ENCODE results near the gene GKAP1. TPM values are rescaled to one million over a fixed set of nuclear protein-coding genes. Genes with fewer than 3 reads are reported as not detected.
"Not testable (repeated sequence)": the region's sequence is repeated elsewhere in the genome, so short reads cannot be mapped to it uniquely, and the experiment has no call there.

Gene GKAP1
- total RNA-seq, 1 experiment from 2014 or later = 7.5 TPM

DNA sequence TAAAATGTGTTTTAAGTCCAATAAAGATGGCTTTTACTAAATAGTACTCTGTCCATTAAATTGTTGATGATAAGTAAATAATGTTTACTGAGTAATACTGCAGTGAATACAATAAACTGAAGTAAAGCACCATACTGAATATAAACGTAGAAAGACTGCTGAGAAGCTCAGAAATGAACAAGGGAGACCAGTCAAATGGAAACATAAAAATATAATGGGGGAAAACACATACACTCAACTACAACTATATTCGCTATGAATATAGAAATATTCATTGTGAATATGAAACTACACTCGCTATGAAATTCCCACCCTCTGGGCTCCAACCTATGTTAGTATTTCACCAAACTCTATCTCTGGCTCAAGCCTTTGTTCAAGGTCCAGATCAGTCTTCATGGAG lies 67.9 kb downstream of the GKAP1 start:
- Mint-ChIP-seq H3K27me3 (ENCODE audit: unreplicated experiment) (no peaks in the 10 kb centered on the region), H3K4me3 (ENCODE audit: low read depth, unreplicated experiment) (no peak overlapping the region), H3K36me3 (ENCODE audit: insufficient read depth, unreplicated experiment) (no peaks in the 10 kb centered on the region), H3K27ac (ENCODE audit: unreplicated experiment) (no peak overlapping the region), H3K9me3 (ENCODE audit: low read depth, unreplicated experiment) (no peaks in the 10 kb centered on the region), H3K4me1 (ENCODE audit: low read depth, unreplicated experiment) (peaks cover under 1% of the 10 kb centered on the region)
- no peak for DNase-seq
- CTCF ChIA-PET = no interaction called here
- TF ChIP-seq, protein P1, sequence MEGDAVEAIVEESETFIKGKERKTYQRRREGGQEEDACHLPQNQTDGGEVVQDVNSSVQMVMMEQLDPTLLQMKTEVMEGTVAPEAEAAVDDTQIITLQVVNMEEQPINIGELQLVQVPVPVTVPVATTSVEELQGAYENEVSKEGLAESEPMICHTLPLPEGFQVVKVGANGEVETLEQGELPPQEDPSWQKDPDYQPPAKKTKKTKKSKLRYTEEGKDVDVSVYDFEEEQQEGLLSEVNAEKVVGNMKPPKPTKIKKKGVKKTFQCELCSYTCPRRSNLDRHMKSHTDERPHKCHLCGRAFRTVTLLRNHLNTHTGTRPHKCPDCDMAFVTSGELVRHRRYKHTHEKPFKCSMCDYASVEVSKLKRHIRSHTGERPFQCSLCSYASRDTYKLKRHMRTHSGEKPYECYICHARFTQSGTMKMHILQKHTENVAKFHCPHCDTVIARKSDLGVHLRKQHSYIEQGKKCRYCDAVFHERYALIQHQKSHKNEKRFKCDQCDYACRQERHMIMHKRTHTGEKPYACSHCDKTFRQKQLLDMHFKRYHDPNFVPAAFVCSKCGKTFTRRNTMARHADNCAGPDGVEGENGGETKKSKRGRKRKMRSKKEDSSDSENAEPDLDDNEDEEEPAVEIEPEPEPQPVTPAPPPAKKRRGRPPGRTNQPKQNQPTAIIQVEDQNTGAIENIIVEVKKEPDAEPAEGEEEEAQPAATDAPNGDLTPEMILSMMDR (IDR thresholded peaks at IDR 0.05; ENCODE audit: unreplicated experiment) = no peak
- BruUV-seq (replicated peaks) = no TSS peak
- intact Hi-C loops (cut with micrococcal nuclease; ENCODE audit: unreplicated experiment) = no loop called here

DNA sequence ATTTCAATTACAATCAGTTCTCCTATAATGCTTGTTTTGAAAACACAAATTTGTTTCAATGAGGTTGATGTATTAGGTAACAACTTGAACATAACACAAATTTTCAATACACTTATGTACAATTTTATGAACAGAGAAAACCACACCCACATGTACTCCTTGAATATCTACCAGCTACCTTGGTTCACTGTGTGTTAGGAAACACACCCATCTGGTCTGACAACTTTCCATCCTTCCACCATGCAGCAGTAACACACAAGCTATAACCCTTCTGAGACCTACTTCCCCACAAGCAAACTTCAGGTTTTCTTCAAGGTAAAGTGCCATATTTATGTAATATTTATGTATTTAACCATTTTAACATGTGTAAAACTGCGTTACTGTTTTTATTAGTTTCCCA lies 73.4 kb downstream of the GKAP1 start:
- no TSS peak for BruUV-seq (replicated peaks)
- TF ChIP-seq, protein P1 (IDR thresholded peaks at IDR 0.05; ENCODE audit: unreplicated experiment) = no peak
- Mint-ChIP-seq H3K4me3 (ENCODE audit: low read depth, unreplicated experiment) (no peak overlapping the region), H3K27me3 (ENCODE audit: unreplicated experiment) (no peaks in the 10 kb centered on the region), H3K4me1 (ENCODE audit: low read depth, unreplicated experiment) (peaks cover 11% of the 10 kb centered on the region), H3K36me3 (ENCODE audit: insufficient read depth, unreplicated experiment) (peaks cover 6% of the 10 kb centered on the region), H3K27ac (ENCODE audit: unreplicated experiment) (peak overlapping the region; percentile 61), H3K9me3 (ENCODE audit: low read depth, unreplicated experiment) (no peaks in the 10 kb centered on the region)
- CTCF ChIA-PET = no interaction called here
- peak; percentile 37 for DNase-seq
- intact Hi-C loops (cut with micrococcal nuclease; ENCODE audit: unreplicated experiment) = no loop called here

GRCh38 chr9:83733739-83734138 lies 83.8 kb downstream of the GKAP1 start:
- DNase-seq = no peak
- TF ChIP-seq, protein P1 (IDR thresholded peaks at IDR 0.05; ENCODE audit: unreplicated experiment) = no peak
- Mint-ChIP-seq H3K27ac (ENCODE audit: unreplicated experiment) (no peak overlapping the region), H3K36me3 (ENCODE audit: insufficient read depth, unreplicated experiment) (no peaks in the 10 kb centered on the region), H3K9me3 (ENCODE audit: low read depth, unreplicated experiment) (no peaks in the 10 kb centered on the region), H3K4me3 (ENCODE audit: low read depth, unreplicated experiment) (no peak overlapping the region), H3K4me1 (ENCODE audit: low read depth, unreplicated experiment) (no peaks in the 10 kb centered on the region), H3K27me3 (ENCODE audit: unreplicated experiment) (no peaks in the 10 kb centered on the region)
- intact Hi-C loops (cut with micrococcal nuclease; ENCODE audit: unreplicated experiment) = no loop called here
- CTCF ChIA-PET = no interaction called here
- BruUV-seq (replicated peaks) = no TSS peak

GRCh38 chr9:83728591-83729368 lies 88.8 kb downstream of the GKAP1 start:
- H3K27me3 Mint-ChIP-seq (ENCODE audit: unreplicated experiment); H3K4me1 Mint-ChIP-seq (ENCODE audit: low read depth, unreplicated experiment); H3K36me3 Mint-ChIP-seq (ENCODE audit: insufficient read depth, unreplicated experiment); H3K4me3 Mint-ChIP-seq (ENCODE audit: low read depth, unreplicated experiment); intact Hi-C loops (cut with micrococcal nuclease; ENCODE audit: unreplicated experiment); DNase-seq; H3K9me3 Mint-ChIP-seq (ENCODE audit: low read depth, unreplicated experiment); H3K27ac Mint-ChIP-seq (ENCODE audit: unreplicated experiment); CTCF ChIA-PET; BruUV-seq (replicated peaks): not testable (repeated sequence)

DNA sequence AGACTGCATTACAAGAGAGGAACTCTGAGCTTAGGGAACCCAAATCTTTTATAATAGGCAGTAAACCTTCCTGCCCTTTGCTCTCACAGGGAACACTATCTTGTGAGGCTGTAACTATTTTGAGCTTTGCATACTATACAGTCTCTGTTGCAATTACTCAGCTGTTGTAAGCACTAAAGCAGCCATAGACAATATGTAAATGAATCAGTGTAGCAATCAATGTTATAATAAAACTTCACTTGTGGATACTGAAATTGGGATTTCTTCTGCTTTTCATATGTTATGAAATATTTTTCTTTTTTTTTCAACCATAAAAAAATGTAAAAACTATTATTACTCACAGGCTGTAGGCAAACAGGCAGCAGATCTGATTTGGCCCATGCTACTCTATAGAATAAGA lies 93.1 kb downstream of the GKAP1 start:
- Mint-ChIP-seq H3K4me3 (ENCODE audit: low read depth, unreplicated experiment) (no peak overlapping the region), H3K36me3 (ENCODE audit: insufficient read depth, unreplicated experiment) (no peaks in the 10 kb centered on the region), H3K9me3 (ENCODE audit: low read depth, unreplicated experiment) (no peaks in the 10 kb centered on the region), H3K4me1 (ENCODE audit: low read depth, unreplicated experiment) (no peaks in the 10 kb centered on the region), H3K27ac (ENCODE audit: unreplicated experiment) (no peak overlapping the region), H3K27me3 (ENCODE audit: unreplicated experiment) (no peaks in the 10 kb centered on the region)
- TF ChIP-seq, protein P1 (IDR thresholded peaks at IDR 0.05; ENCODE audit: unreplicated experiment) = no peak
- DNase-seq = no peak
- intact Hi-C loops (cut with micrococcal nuclease; ENCODE audit: unreplicated experiment) = no loop called here
- CTCF ChIA-PET = no interaction called here
- BruUV-seq (replicated peaks) = no TSS peak

Data from Calu3 (cell line).